ENCODE results near the gene LARGE1. TPM values are rescaled to one million over a fixed set of nuclear protein-coding genes. Genes with fewer than 3 reads are reported as not detected.

LARGE1 gene
- total and polyA plus RNA-seq, 2 of the 13 experiments (the other 11 are each of a cell fraction or from before 2014, with no cell fraction given): 8.4 to 11.0 TPM

GRCh38 chr22:33864723-33865130 lies 55.5 kb downstream of the LARGE1 start (continued):
- TF ChIP-seq HNF4G (IDR thresholded peaks at IDR 0.05; ENCODE audit: borderline replicate concordance, low read depth, low read length) (no peak), HNF4G (CRISPR knock-in tag; IDR thresholded peaks at IDR 0.05; ENCODE audit: borderline replicate concordance, low read depth) (no peak), ZNF687 (CRISPR knock-in tag; IDR thresholded peaks at IDR 0.05) (peak; percentile 12; the same call in 1 of the 2 replicates), SATB2 (CRISPR knock-in tag; IDR thresholded peaks at IDR 0.05) (no peak), SCMH1 (CRISPR knock-in tag; IDR thresholded peaks at IDR 0.05; ENCODE audit: borderline replicate concordance) (no peak), ZNF383 (CRISPR knock-in tag; IDR thresholded peaks at IDR 0.05; ENCODE audit: borderline replicate concordance) (no peak), SRF (IDR thresholded peaks at IDR 0.05; ENCODE audit: low read depth, low read length) (peak; percentile 93), ZNF891 (CRISPR knock-in tag; IDR thresholded peaks at IDR 0.05) (no peak), JUND (CRISPR knock-in tag; IDR thresholded peaks at IDR 0.05) (no peak), ZNF501 (CRISPR knock-in tag; IDR thresholded peaks at IDR 0.05) (0 out of 2 replicates have a peak, but pooled peaks have one; percentile 42), CENPT (CRISPR knock-in tag; IDR thresholded peaks at IDR 0.05; ENCODE audit: low read depth) (no peak), ZFY (CRISPR knock-in tag; IDR thresholded peaks at IDR 0.05) (peak; percentile 43), ZNF280B (CRISPR knock-in tag; IDR thresholded peaks at IDR 0.05; ENCODE audit: borderline replicate concordance) (no peak), PITX1 (CRISPR knock-in tag; IDR thresholded peaks at IDR 0.05) (no peak), U2AF2 (IDR thresholded peaks at IDR 0.05; ENCODE audit: low read depth, low read length) (no peak), RAD21 (CRISPR knock-in tag; IDR thresholded peaks at IDR 0.05) (no peak), SOX13 (IDR thresholded peaks at IDR 0.05) (no peak), SOX13 (CRISPR knock-in tag; conservative IDR thresholded peaks at IDR 0.05 in 1 of 2, IDR thresholded peaks at IDR 0.05 in 1 of 2) (no peak), RARG (CRISPR knock-in tag; IDR thresholded peaks at IDR 0.05; ENCODE audit: low read depth) (no peak), ZMYM3 (CRISPR knock-in tag; IDR thresholded peaks at IDR 0.05) (0 out of 2 replicates have a peak, but pooled peaks have one; percentile 9), HNF4A (CRISPR knock-in tag; IDR thresholded peaks at IDR 0.05) (no peak), ZNF776 (CRISPR knock-in tag; IDR thresholded peaks at IDR 0.05) (no peak), ZNF883 (CRISPR knock-in tag; IDR thresholded peaks at IDR 0.05; ENCODE audit: not compliant biosample characterization) (no peak), NFYC (CRISPR knock-in tag; IDR thresholded peaks at IDR 0.05) (no peak), YEATS2 (CRISPR knock-in tag; IDR thresholded peaks at IDR 0.05; ENCODE audit: borderline replicate concordance) (no peak), TOPORS (CRISPR knock-in tag; IDR thresholded peaks at IDR 0.05) (no peak), IRX3 (CRISPR knock-in tag; IDR thresholded peaks at IDR 0.05; ENCODE audit: borderline replicate concordance, low read depth) (no peak), ASH2L (IDR thresholded peaks at IDR 0.05; ENCODE audit: insufficient read length, low read depth, low read length) (peak; percentile 56)
